C4-2B (cell line): ENCODE results near the gene NBEAL2.

Experiments used
- H3K27ac ChIP-seq: fragments of 450-650 bp; 2 replicates; pipeline ENCODE4 v1.5.1; 2017
- CTCF ChIP-seq: fragments of 450-650 bp; conservative IDR thresholded peaks from 2 replicates; pipeline ENCODE4 v1.5.1; 2017; ENCODE audit warnings: mild to moderate bottlenecking
- ZFX ChIP-seq: fragments of 450-650 bp; IDR thresholded peaks from 2 replicates; pipeline ENCODE4 v1.6.1; 2017

Gene NBEAL2

GRCh38 chr3:46968783-46969428, 10.6 kb upstream of the NBEAL2 start:
- H3K27ac ChIP-seq: no peak overlapping the region
- no peak for TF ChIP-seq ZFX
- no peak for TF ChIP-seq CTCF

GRCh38 chr3:46970391-46971091, 8.9 kb upstream of the NBEAL2 start:
- H3K27ac ChIP-seq: no peak overlapping the region
- no peak for TF ChIP-seq ZFX
- TF ChIP-seq CTCF: no peak

GRCh38 chr3:46971151-46971550, 8.3 kb upstream of the NBEAL2 start:
- no peak for TF ChIP-seq CTCF
- 0 out of 2 replicates have a peak overlapping the region, but pooled peaks have one; percentile 4 for H3K27ac ChIP-seq

GRCh38 chr3:46971742-46972141, 7.7 kb upstream of the NBEAL2 start:
- no peak overlapping the region for H3K27ac ChIP-seq
- TF ChIP-seq ZFX: no peak
- TF ChIP-seq CTCF: no peak

GRCh38 chr3:46972396-46972795, 7.1 kb upstream of the NBEAL2 start:
- TF ChIP-seq CTCF (no peak), ZFX (no peak)

GRCh38 chr3:46974421-46975171, 4.9 kb upstream of the NBEAL2 start:
- TF ChIP-seq CTCF (no peak), ZFX (no peak)
- H3K27ac ChIP-seq: no peak overlapping the region

More at GRCh38 chr3:46972396-46972795, 7.1 kb upstream of the NBEAL2 start:
- H3K27ac ChIP-seq: no peak overlapping the region
